NCI-H2196 (cell line): ENCODE data around the gene DBP.

Experiments
- DNase-seq: peaks from one replicate; lab custom pipeline; 2025; ENCODE audit not compliant: unreplicated experiment; lab: John Stamatoyannopoulos, UW

Gene DBP

GRCh38 chr19:48613852-48614435 is 23.2 kb downstream of the DBP start:
- no peak for DNase-seq

- DNase-seq: no peak
Observed at GRCh38 chr19:48613024-48613851, 23.9 kb downstream of the DBP start.

- DNase-seq: no peak
Observed at GRCh38 chr19:48611872-48612271, 25.3 kb downstream of the DBP start.

DNA sequence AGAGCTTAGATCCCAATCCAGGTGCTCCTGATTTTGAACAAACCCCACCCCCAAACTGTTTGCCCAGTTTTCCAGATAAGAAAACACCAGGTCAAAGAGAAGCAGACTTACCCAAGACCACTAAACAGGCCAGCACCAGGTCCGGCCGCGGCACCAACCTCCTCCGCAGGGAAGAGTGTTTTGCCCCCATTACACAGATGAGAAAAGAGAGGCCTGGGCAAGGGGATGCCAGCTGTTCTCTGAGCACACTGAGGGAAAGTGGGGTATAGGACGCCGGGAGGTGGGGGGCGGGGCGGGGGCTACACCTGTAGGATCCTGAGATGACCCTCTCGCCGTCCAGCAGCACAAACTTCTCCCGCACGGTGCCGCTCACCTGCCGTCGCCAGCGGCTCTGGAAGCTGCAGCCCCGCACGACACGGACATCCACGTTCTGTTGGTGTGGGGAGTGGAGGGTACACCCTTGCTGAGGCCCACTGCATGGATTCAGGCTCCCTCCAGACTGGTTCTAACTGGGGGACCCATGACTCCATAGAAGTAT is 27.5 kb downstream of the DBP start:
- DNase-seq: no peak

GRCh38 chr19:48608798-48609263 is 28.3 kb downstream of the DBP start:
- DNase-seq: peak; percentile 52

DNA sequence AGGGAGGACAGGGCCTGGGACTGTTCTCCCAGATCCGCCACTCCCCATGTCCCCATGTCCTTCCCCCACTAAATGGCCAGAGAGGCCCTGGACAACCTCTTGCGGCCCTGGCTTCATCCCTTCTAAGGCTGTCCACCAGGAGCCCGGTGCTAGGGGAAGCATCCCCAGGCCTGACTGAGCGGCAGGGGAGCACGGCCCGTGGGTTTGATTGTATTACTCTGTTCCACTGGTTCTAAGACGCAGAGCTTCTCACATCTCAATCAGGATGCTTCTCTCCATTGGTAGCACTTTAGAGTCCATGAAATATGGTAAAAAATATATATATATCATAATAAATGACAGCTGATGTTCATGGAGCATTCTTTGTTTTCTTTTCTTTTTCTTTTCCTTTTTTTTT is 29.8 kb downstream of the DBP start:
- no peak for DNase-seq

DNA sequence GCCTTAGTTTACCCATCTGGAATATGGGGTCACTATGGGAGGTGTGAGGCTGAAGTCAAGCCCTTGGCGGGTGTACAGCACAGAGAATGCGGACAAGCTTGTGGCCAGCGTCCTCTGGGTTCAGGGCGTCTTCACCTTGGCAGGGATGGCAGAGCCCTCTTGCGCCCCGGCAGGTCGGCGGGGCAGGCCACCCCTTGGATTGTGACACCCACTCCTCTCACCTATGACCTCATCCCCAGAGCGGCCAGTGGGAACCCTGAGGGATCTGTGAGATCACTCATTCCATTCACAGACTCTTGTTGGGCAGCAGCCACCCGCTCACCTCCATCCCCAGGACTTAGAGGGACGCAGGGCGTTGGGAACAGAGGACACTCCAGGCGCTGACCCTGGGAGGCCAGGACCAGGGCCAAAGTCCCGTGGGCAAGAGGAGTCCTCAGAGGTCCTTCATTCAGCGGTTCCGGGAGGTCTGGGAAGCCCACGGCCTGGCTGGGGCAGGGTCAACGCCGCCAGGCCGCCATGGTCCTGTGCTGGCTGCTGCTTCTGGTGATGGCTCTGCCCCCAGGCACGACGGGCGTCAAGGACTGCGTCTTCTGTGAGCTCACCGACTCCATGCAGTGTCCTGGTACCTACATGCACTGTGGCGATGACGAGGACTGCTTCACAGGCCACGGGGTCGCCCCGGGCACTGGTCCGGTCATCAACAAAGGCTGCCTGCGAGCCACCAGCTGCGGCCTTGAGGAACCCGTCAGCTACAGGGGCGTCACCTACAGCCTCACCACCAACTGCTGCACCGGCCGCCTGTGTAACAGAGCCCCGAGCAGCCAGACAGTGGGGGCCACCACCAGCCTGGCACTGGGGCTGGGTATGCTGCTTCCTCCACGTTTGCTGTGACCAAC is 30.5 kb downstream of the DBP start, which contains the start of gene SPACA4:
SPACA4 (plus strand) TSS at position 280 of the 896 bp plus-strand sequence; CDS start at position 517, 237 bp downstream.
- no peak for DNase-seq

- no peak for DNase-seq
Observed at GRCh38 chr19:48603850-48604249, 33.3 kb downstream of the DBP start.

DNA sequence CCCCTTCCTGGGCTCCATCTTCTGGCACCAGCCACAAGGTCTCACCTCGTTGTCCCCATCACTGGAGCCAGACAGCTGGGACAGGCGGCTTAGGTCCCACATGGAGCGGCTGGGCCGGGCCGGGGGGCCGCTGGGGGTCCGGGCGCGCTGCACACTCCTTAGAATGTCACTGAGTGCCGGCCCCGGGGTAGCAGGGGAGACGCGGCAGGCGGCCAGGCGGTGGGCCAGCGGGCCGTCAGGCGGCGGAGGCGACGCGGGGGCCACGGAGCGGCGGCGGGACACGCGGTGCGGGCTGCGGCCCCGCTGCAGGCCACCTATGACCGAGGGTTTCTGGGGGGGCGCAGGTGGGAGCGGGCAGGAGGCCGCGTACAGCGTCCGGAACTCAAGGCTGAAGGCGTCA is 33.7 kb downstream of the DBP start:
- DNase-seq: no peak

GRCh38 chr19:48603001-48603400 is 34.2 kb downstream of the DBP start:
- no peak for DNase-seq

DNA sequence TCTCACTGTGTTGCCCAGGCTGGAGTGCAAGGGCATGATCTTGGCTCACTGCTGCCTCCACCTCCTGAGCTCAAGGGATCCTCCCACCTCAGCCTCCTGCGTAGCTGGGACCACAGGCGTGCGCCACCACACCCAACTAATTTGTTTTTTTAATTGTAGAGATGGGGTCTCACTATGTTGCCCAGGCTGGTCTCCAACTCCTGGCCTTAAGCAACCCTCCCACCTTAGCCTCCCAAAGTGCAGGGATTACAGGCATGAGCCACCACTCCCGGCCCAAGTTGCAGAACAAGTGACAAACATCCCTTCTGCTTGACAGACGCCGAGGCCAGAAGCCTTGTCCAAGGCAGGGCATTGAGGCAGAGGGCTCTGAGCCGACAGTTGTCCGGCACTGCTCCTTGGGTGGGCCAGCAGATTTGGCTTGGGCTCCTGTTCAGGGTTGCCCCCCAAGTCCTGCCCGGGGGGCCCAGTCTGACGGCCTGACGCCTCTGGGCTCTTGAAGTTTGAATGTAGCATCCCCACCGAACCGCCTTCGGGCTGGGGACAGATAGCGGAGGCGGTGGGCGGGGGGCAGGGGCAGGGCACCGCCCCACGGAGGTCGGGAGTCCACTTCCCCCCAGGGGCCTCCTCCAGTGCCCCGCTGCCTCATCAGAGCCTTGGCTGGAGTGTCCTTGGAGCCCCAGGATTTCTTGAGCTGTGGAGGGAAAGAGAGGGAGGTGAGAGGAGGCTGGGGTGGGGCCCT is 36.3 kb downstream of the DBP start:
- no peak for DNase-seq

DNA sequence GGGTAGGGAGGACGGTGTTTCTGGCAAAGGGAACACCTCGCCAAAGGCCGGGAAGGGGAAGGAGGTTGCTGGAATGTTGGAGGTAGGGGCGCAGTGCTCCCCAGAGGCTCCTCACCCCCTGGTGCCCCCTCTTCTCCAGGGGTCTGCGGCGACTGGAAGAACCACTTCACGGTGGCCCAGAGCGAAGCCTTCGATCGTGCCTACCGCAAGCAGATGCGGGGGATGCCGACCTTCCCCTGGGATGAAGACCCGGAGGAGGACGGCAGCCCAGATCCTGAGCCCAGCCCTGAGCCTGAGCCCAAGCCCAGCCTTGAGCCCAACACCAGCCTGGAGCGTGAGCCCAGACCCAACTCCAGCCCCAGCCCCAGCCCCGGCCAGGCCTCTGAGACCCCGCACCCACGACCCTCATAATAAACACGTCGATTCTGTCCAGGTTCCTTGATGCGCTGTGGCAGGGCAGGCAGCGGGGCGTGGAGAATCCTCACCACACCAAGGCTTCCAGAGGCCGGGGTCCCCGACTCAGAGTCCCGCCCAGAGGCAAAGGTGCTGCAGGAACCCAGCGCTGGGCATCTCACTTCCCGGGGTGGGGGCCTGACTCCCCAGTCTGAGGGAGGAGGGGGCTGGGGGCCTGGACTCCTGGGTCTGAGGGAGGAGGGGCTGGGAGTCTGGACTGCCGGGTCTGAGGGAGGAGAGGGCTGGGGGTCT is 38.0 kb downstream of the DBP start:
- no peak for DNase-seq

- no peak for DNase-seq
Observed at GRCh38 chr19:48596679-48597465, 40.3 kb downstream of the DBP start.

- DNase-seq: no peak
Observed at GRCh38 chr19:48596237-48596636, 40.9 kb downstream of the DBP start.

- no peak for DNase-seq
Observed at GRCh38 chr19:48595833-48596232, 41.3 kb downstream of the DBP start.

GRCh38 chr19:48595171-48595570 is 42.0 kb downstream of the DBP start:
- DNase-seq: no peak

DNA sequence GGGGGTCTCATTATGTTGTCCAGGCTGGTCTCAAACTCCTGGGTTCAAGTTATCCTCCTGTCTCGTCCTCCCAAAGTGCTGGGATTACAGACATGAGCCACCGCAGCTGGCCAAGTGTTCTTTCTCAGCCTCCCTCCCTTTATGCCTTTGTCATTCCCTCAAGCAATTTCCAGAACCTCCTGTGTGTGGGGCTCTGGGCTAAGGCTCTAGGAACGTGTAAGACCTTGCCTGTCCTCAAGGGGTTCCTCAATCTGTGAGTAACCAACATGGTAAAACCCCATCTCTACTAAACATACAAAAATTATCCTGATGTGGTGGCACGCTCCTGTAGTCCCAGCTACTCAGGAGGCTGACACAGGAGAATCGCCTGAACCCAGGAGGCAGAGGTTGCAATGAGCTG is 46.2 kb downstream of the DBP start:
- DNase-seq: no peak

- DNase-seq: peak; percentile 95
Observed at GRCh38 chr19:48588670-48589401, 48.3 kb downstream of the DBP start.
